Activated naive CD4-positive, alpha-beta T cell treated with anti-CD3 and anti-CD28 coated beads, Interleukin-2, amount 50 U/mL, for 72 hours (primary cell): ENCODE measurements around the gene SCN4B. TPM values are rescaled to one million over a fixed set of nuclear protein-coding genes. Genes with fewer than 3 reads are reported as not detected.

Source experiments
- ATAC-seq, 2 donors: fragments of 150-1000 bp; cut with Tn5 transposase; 2 replicates each; pipeline ENCODE4 v1.10.0; 2021; ENCODE audit warnings: mild to moderate bottlenecking in 2 of 2, moderate library complexity in 2 of 2
- DNase-seq, 2 donors: peaks; one replicate each; pipeline ENCODE4 v3.0.0; 2021 to 2022; ENCODE audit warnings: low spot score in 2 of 2
- H3K27ac Mint-ChIP-seq, 2 donors: one replicate each; pipeline ENCODE4 v1.8.0; 2022; ENCODE audit warnings: mild to moderate bottlenecking in 2 of 2, mixed read lengths in 2 of 2
- H3K36me3 Mint-ChIP-seq, 2 donors: one replicate each; pipeline ENCODE4 v1.8.0; 2022; ENCODE audit warnings: mixed read lengths in 2 of 2
- H3K9me3 Mint-ChIP-seq, 2 donors: one replicate each; pipeline ENCODE4 v1.8.0; 2022; ENCODE audit warnings: mixed read lengths in 2 of 2
- total RNA-seq, 2 donors: library from RNA; stranded (reverse); gene quantifications; one replicate each; pipeline ENCODE4 v1.2.3, GENCODE V29; 2022

Gene SCN4B
- total RNA-seq, 2 donors from 2014 or later, result 0.25 to 1.8 TPM

DNA sequence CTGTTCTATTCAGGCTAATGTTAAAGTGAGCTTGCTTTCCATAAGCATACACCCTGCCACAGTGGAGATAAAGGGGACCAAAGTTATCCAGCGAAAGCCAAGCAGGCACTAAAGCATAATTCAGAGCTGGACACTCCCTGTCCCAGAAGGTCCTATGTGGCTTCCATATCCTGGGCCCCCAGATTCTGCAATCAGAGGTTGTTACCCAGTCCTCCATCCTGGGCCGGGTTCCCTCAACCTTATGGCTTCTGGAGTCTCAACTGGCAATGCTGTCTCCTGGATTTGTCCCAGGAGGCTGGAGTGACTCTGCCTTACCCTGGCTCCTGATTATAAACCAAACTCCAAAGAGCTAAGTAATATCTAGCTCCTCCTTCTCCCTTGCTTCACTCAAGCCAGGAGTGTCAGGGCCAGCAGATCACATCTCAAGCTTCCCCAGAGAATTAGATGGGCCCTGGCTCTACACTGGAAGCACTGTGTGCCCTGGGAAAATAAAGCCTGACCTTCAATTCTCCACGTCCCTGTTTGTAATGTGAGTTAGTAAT is 51.9 kb downstream of the SCN4B start:
- no peaks in the 10 kb centered on the region for H3K36me3 Mint-ChIP-seq
- no peak for DNase-seq
- H3K27ac Mint-ChIP-seq, result no peak overlapping the region
- no peak for ATAC-seq
- H3K9me3 Mint-ChIP-seq, result no peaks in the 10 kb centered on the region

DNA sequence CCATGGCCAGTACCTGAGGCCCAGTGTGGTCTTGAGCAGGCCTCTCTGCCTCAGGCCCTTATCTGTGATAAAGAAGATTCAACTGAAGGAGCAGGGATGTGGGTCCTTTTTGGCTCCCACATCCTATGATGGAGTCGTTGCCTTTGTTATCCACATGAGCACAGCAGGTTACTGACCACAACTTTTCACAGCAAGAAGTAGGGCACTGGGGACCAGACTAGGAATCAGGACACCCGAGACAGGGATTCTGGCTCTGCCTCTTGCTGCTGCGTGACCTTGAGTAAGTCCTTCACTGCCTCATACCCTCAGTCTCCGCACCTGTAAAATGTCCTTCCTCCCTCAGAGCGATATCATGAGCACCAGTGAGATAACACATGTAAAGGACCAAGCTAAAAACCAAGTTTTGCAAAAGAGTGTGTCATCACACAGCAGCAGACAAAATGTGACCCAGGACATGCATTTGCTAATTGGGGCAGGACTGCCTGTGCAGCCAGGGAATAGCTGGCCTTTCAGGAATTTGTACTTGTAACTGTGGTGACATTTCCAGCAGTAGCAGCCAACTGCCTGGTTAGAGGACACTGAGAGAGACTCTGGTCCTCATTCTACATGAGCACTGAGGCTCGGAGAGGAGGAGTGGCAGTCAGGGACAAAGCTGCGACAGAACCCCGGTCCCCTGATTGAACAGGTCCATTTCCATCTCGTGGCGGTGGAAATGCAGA is 52.6 kb downstream of the SCN4B start:
- H3K27ac Mint-ChIP-seq, result no peak overlapping the region
- no peaks in the 10 kb centered on the region for H3K9me3 Mint-ChIP-seq
- H3K36me3 Mint-ChIP-seq, result no peaks in the 10 kb centered on the region
- no peak for DNase-seq
- ATAC-seq, result no peak

DNA sequence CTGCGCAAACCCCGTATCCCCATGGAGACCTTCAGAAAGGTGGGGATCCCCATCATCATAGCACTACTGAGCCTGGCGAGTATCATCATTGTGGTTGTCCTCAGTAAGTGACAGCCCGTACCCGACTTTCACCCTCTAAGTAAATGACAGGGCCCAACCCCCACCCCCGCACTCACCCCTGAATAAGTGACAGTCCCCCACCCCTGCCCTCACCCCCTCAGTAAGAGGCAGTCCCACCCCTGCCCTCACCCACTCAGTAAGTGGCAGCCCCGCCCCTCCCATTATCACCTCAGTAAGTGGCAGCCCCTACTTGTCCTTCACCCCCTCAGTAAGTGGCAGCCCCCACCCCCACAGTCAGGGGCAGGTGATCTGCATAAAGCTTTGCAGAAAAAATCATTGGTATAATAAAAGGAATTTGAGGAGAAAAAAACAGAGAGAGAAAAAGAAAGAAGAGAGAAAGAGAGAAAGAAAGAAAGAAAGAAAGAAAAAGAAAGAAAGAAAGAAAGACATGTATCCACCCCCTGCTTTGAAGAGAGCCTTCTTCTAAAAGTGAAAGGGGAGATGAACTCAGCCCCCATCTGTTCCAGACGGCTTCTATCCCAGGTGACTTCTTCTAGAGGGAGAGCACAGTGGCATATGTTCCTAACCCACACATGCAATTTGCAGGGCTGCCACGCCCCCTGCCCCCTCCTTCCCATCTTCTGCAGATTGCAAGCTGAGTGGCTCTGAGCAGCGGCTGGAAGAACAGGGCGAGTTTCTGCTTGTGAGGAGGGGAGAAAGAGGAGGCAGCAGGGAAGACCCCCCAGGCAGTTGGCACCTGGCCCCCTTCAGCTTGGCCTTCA is 53.4 kb downstream of the SCN4B start:
- Mint-ChIP-seq H3K9me3 (no peaks in the 10 kb centered on the region), H3K27ac (peak overlapping the region in 1 of 2 donors; percentile 5), H3K36me3 (no peaks in the 10 kb centered on the region)
- DNase-seq (no peak), ATAC-seq (no peak)

DNA sequence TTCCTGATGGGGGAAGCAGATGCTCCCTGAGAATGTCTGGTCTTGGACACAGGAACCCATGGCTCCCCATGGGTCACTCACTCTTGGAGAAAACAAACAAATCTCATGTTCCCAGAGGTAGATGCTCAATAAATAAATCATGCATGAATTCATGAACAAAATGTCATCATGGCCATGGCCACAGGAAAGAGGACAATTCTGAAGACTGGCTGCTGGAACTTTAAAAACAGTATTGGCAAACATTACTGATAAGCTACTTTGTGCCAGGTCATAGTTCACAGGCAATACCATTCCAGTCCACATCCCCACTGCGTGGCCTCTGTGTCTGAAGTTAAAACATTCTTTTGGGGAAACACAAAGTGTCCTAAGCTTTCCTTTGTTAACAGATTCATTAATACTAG is 56.7 kb downstream of the SCN4B start:
- no peak overlapping the region for H3K27ac Mint-ChIP-seq
- no peak for ATAC-seq

DNA sequence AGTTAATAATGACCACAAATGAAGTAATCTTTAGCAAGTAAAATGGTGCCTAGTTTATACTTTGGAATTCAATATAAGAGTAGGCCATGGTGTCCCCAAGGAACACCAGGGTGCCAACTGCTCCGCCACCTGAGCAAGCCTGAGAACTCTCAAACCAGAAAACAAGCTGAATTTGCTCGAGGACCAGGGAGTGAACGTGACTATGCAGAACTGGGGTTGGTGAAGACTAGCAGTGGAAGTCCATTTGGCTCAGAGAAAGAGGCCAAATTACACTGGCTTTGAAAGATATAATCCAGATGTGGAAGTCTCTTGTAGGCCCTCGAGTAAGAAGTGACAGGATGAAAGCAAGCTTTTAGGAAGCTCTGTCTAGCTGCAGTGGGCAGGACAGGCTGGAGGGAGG is 57.1 kb downstream of the SCN4B start:
- no peaks in the 10 kb centered on the region for H3K9me3 Mint-ChIP-seq
- no peaks in the 10 kb centered on the region for H3K36me3 Mint-ChIP-seq
- H3K27ac Mint-ChIP-seq, result no peak overlapping the region
- no peak for DNase-seq
- no peak for ATAC-seq

More for the DNA sequence above, 56.7 kb downstream of the SCN4B start:
- Mint-ChIP-seq H3K36me3 (no peaks in the 10 kb centered on the region), H3K9me3 (no peaks in the 10 kb centered on the region)
- no peak for DNase-seq

DNA sequence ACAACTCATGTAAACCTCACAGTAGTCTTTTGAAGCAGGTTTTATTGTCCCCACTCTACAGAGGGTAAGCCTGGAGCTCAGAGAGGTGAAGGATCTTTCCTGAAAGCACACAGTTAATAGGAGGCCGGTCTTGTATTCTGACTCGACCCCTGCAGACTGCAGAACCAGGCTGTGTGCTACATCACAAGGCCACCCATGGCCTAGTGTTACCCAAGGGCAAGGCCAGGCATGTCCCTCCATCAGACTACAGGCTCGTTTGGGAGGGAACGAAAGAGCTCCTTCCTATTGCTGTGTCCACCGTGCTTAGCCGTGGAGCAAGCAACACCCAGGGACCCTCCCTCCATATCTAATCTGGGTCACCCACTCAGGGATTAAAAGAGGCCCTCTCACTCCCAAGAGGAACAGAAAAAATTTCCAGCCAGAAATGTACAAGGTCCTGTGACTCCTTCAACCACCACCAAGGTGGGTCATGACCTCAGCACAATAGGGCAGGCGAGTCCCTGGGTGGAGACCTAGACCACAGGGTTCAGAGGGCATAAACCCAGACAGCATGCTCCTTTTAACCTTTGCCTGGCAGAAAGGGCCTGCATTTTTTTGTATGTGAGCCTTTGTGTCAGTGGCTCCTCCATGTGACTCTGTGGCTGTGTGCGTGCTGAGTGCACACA is 59.6 kb downstream of the SCN4B start:
- H3K9me3 Mint-ChIP-seq, result peaks cover 5 to 15% of the 10 kb centered on the region in 2 donors
- DNase-seq (no peak), ATAC-seq (no peak)
- peaks cover 7 to 15% of the 10 kb centered on the region in 2 donors for H3K36me3 Mint-ChIP-seq
- no peak overlapping the region for H3K27ac Mint-ChIP-seq

DNA sequence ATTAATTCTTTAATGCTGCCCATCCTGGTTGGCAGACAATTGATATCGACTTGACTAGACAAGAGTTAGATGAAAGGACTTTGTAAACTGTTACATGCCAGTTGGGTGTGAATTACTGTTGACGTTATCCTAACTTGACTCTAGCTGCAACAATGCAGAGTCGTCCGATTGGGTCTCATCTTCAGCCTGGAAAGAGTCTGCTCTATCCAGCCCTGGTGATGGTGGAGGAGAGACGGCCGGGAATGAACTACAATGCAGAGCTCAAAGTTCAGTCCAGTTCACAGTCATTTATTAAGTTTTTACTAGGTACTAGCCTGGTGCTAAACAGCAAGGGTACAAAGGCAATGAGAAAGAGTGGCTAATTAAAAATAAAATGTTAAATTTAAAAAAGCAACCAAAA is 60.9 kb downstream of the SCN4B start:
- ATAC-seq (no peak), DNase-seq (no peak)
- Mint-ChIP-seq H3K36me3 (peaks cover 17 to 29% of the 10 kb centered on the region in 2 donors), H3K27ac (no peak overlapping the region), H3K9me3 (peaks cover 16 to 27% of the 10 kb centered on the region in 2 donors)

DNA sequence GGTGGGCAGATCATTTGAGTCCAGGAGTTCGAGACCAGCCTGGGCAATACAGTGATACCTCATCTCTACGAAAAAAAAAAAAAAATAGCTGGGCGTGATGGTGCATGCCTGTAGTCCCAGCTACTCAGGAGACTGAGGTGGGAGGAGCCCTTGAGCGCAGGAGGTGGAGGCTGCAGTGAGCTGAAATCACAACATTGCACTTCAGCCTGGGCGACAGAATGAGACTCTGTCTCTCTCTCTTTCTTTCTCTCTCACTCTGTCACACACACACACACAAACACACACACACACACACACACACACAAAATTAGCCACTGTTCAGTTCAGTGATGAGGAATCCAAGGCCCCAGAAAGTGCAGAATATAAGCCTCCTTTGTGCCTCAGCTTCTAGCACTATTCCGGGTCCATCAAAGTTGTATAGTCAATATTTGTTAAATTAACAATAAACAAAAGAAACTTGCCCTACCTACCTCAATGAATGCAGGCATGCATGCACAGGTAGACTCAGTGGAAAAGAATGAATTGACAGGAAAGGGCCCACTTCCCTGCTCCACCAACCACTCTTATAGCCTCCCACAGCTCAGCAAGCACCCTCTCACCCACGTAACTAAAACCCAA is 62.0 kb downstream of the SCN4B start:
- DNase-seq, result no peak
- ATAC-seq, result no peak
- H3K9me3 Mint-ChIP-seq, result peaks cover 16 to 34% of the 10 kb centered on the region in 2 donors
- H3K27ac Mint-ChIP-seq, result no peak overlapping the region
- H3K36me3 Mint-ChIP-seq, result peaks cover 22 to 34% of the 10 kb centered on the region in 2 donors

DNA sequence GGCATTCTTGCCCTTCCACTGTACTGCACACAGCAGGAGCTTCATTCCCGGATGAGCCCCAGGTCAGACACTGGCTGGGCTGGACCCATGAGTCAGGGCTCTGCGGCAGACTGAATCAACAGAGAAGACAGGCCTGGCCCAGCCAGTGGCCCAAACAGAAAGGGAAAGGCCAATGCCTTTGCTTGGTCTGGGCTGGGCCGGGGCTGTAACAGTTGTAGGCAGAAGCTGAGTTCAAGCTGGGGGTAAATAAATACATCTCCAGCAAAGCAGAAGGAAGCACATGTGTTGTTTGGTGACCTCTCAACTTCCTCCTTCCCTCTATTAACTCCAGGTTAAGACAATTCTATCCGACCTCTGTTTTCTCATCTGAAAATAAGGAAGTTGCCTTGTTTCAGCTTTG is 64.1 kb downstream of the SCN4B start:
- no peak for ATAC-seq
- DNase-seq, result no peak
- Mint-ChIP-seq H3K36me3 (peaks cover 22 to 34% of the 10 kb centered on the region in 2 donors), H3K27ac (no peak overlapping the region), H3K9me3 (peaks cover 16 to 34% of the 10 kb centered on the region in 2 donors)

DNA sequence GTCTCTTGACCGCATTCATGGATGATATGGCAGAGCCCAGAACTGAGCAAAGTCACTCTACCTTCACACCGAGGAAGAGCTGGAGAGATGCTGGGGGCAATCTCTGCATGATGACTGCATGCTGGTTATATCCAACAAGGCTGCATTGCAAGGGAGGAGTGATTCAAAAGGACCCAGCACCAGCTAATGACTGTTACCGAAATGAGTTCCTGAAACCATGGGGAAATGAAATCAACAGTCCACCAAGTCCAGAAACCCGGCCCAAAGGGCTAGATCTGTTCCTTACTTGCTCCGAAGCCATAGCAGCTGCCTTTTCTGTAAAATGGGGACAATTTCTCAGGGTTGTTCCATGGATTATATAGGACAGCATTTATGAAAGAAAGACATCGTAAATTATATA is 64.7 kb downstream of the SCN4B start:
- ATAC-seq, result no peak
- Mint-ChIP-seq H3K9me3 (peaks cover 16 to 34% of the 10 kb centered on the region in 2 donors), H3K27ac (no peak overlapping the region), H3K36me3 (peaks cover 22 to 34% of the 10 kb centered on the region in 2 donors)
- DNase-seq, result no peak

DNA sequence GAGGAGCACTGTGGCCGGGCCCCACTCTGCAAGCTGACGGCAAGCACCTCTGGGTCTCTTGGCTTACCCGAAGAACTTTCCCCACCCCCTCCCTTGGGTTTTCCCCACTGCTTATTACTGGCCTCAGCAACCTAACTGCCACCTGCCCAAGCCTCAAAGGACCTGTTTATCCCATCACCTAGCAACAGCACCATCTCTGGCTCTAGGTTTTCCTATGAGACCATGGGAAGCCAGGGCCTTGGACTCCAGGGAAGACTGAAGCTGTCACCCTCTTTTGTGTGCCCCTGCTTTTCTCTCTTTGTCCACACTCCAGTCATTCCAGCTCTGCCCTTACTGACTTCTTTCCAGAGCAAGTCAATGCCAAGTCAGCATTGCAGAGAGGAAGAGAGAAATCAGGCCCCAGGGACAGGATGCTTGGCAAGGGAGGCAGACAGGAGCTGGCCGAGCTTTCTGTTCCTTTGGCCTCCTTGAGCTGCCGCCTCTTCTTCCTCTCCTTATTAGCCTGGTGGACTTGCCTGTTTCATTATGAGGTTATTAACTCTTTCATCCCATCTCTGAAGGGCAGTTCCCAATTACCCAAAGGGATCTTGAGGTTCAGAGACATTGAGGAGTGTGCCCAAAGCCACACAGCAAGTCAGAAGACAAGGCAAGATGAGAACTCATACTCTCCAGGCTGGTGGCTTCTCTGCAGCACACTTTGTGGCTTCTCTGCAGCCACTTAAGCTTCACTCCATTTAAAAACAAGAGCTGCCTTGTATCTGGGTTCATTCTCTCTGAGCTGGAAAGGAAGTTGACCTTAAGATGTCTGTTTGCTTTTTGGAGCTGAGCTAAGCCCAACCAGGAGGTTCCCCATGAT is 65.5 kb downstream of the SCN4B start, which contains the start of gene SMIM35:
SMIM35 (minus strand) TSS at position 51 of the 856 bp plus-strand sequence. CDS start 206 bp downstream, outside the sequence.
- no peak within 1 kb of the TSS for H3K27ac Mint-ChIP-seq
- DNase-seq (no peak), ATAC-seq (no peak)
- H3K9me3 Mint-ChIP-seq, result peaks cover 16 to 34% of the 10 kb centered on the region in 2 donors
- H3K36me3 Mint-ChIP-seq, result peaks cover 22 to 34% of the 10 kb centered on the region in 2 donors

DNA sequence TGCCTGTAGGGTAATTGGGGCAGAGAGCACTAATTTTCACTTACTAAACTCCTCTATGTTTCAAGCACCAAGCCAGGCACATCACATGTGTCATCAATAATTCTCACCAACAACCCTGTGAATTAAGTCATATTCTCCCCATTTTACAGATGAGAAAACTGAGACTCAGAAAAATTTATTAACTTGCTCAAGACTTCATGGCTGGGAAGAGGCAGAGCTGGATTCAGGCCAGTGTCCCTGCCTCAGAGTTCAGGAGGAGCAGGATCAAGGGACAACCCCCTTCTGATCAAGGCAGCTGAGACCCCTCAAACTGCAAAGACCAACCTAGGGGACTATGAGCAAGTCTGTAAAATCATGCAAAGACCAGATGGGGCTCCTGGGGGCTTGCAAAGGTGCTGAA is 68.0 kb downstream of the SCN4B start:
- Mint-ChIP-seq H3K36me3 (peaks cover 22 to 34% of the 10 kb centered on the region in 2 donors), H3K9me3 (peaks cover 16 to 33% of the 10 kb centered on the region in 2 donors), H3K27ac (no peak overlapping the region)
- no peak for DNase-seq
- ATAC-seq, result no peak

DNA sequence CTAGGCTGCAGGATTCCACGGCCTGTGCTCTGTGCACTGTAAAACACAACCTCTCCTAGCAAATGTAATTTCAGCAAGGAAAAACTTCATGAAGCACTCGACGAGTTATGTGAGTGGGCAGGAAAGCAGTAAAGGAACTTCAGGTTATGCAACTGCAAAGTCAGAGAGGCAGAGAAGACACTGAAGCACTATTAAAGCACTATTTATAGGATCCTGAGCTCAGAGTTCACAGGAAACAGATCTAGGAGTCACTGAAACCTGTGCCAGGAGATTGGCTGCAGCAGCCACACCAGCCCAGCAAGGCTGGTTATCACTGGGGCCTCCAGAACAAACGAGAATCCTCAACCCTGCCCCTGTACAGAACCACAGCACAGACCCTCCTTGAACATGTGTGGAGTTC is 68.4 kb downstream of the SCN4B start:
- ATAC-seq, result no peak

More for the DNA sequence above, 68.4 kb downstream of the SCN4B start:
- Mint-ChIP-seq H3K36me3 (peaks cover 21 to 30% of the 10 kb centered on the region in 2 donors), H3K9me3 (peaks cover 16 to 29% of the 10 kb centered on the region in 2 donors), H3K27ac (no peak overlapping the region)
- DNase-seq, result no peak
